SK-N-SH (cell line): ENCODE measurements around the gene CRYBB3.

Experiments
- CTCF ChIP-seq: fragments of 200-600 bp; sonication (generic); IDR thresholded peaks from 2 replicates; pipeline ENCODE4 v1.6.1; 2017; ENCODE audit warnings: antibody characterized with exemption, mild to moderate bottlenecking, moderate library complexity
- SIN3A ChIP-seq: IDR thresholded peaks from 2 replicates; pipeline ENCODE4 v1.6.1; 2012; ENCODE audit warnings: low read depth, mild to moderate bottlenecking, low read length, moderate library complexity, borderline replicate concordance

GRCh38 chr22:25223269-25223850, 23.7 kb downstream of the CRYBB3 start:
- no peak for TF ChIP-seq SIN3A
- TF ChIP-seq CTCF = no peak
